Ovary (tissue), 9 donors: ENCODE data around the gene NAT8L. TPM values are rescaled to one million over a fixed set of nuclear protein-coding genes. Genes with fewer than 3 reads are reported as not detected.

ENCODE experiments used
- DNase-seq, 5 donors: peaks; one replicate each; pipeline ENCODE4 v3.0.0-alpha.2; 2019 to 2020
- H3K27ac ChIP-seq, 2 donors: fragments of 200-600 bp; one replicate each; pipeline versions ENCODE4 v1.5.1 to v1.8.0; 2019 to 2022
- H3K27me3 ChIP-seq: fragments of 200-600 bp; one replicate; pipeline ENCODE4 v1.8.0; 2022
- H3K36me3 ChIP-seq: fragments of 200-600 bp; sonication (generic); one replicate; pipeline ENCODE4 v1.5.1; 2019
- H3K4me1 ChIP-seq: one replicate; pipeline ENCODE4 v1.8.1; 2013; ENCODE audit warnings: mild to moderate bottlenecking, moderate library complexity; ENCODE audit not compliant: insufficient read depth
- H3K4me3 ChIP-seq: fragments of 200-600 bp; sonication (generic); one replicate; pipeline ENCODE4 v1.5.1; 2017
- H3K9me3 ChIP-seq, 2 donors: fragments of 200-600 bp in 1 of 2; sonication (generic) in 1 of 2; one replicate each; pipeline versions ENCODE4 v1.5.1 to v1.8.1; 2013 to 2019; ENCODE audit warnings: mild to moderate bottlenecking in 1 of 2, moderate library complexity in 1 of 2
- EP300 ChIP-seq: sonication (generic); formaldehyde crosslinking; IDR thresholded peaks from one replicate; pipeline ENCODE4 v1.6.1; 2017; ENCODE audit warnings: antibody characterized with exemption
- POLR2A ChIP-seq: fragments of 450-650 bp; IDR thresholded peaks from one replicate; pipeline ENCODE4 v1.6.1; 2017; ENCODE audit warnings: antibody characterized with exemption, mild to moderate bottlenecking, moderate library complexity
- WGBS, 3 donors: extraction: QIAGEN DNeasy Blood & Tissue Kit in 1 of 3; methylation state at CpG; one replicate each; pipeline versions ENCODE4 v1.1.5 to v1.1.7; 2013 to 2017; 5-methylcytosine and 5-hydroxymethylcytosine counted together
- intact Hi-C, 4 donors: fragments of 100-400 bp; cut with DNase I; formaldehyde crosslinking; loops; one replicate each; pipeline versions ENCODE4 v1.11.0 to v1.15.1; 2022 to 2023
- polyA plus RNA-seq, 2 donors: library from polyadenylated mRNA; stranded (reverse); fragments of 200-250 nt in 1 of 2; fragments of 350-450 nt in 1 of 2; fragmentation: Illumina TruSeq in 1 of 2; extraction: RNeasy Lipid Tissue Mini Kit (QIAGEN cat#74804) in 1 of 2; gene quantifications; one replicate each; pipeline ENCODE4 v1.2.3, GENCODE V29; 2013 to 2014
- total RNA-seq, 7 donors: library from RNA; depleted of rRNA in 2 of 7; stranded (reverse); fragments of >200 nt in 2 of 7; fragmentation: NEBNext Ultra II Directional in 3 of 7; extraction: Animal tissue kit (Norgen Biotek cat#: 25700) in 3 of 7; gene quantifications; one replicate each; pipeline versions ENCODE4 v1.1.0 to v1.2.4, GENCODE V29; 2016 to 2023
- TF ChIP-seq, protein P1 (sequence below), 3 donors: fragments of 450-650 bp in 2 of 3; fragments of 200-600 bp in 1 of 3; IDR thresholded peaks; one replicate each; pipeline versions ENCODE4 v1.5.1 to v1.8.0; 2016 to 2022; ENCODE audit warnings: antibody characterized with exemption in 3 of 3, mild to moderate bottlenecking in 1 of 3
- donor health status: DM: no; HTN: no; CAD: no; lungs with moderate emphysema.
- donor health status: DM: no; HTN: no; CAD: no.
- donor health status: Bipolar disorder and iron deficiency.
- donor health status: DM: yes; HTN: yes; CAD: no.
- donor health status: DM: no; HTN: no; CAD: no.
- donor health status: DM: yes; HTN: yes; CAD: no.

NAT8L gene
- total and polyA plus RNA-seq, 9 donors, result 0.24 to 4.1 (median 1.3) TPM

DNA sequence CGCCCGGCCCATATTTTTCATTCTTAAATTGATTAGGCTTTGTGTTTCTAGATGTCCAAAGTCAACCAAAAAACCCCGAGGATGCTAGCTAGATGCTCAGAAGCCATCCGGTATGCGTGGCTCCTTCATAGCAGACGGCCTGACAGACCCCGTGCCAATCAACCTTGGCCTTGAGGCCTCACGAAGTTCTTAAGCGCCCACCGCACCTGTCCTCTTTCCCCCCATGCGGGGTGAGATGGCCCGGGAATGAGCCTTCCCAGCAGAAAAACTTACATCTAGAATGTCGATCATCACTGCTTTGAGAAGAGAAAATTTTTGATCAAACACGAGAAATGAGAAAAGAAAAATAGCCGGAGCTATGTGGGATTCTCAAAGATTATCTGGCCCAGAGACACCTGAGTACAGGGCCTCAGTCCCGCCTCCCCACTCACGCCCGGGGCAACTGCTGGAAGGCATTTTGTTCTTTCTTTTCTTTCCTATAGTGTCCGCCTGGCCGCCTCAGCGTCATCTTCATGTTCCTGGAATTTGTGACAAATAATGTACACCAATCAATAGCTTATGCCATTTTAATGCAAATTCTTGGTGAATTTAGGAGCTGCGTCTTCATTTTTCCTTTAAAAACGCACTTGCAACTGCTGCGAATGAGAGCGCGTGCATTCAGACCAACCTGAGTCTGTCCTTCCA lies 1.6 kb upstream of the NAT8L start:
- no peaks in the 10 kb centered on the region for H3K9me3 ChIP-seq
- whole genome bisulfite sequencing, 3 donors, result 73 to 80% (median 80%) methylated on average over 26 of the region's 26 CpGs
- no peak for DNase-seq
- TF ChIP-seq POLR2A (no peak), EP300 (no peak)
- TF ChIP-seq, protein P1, sequence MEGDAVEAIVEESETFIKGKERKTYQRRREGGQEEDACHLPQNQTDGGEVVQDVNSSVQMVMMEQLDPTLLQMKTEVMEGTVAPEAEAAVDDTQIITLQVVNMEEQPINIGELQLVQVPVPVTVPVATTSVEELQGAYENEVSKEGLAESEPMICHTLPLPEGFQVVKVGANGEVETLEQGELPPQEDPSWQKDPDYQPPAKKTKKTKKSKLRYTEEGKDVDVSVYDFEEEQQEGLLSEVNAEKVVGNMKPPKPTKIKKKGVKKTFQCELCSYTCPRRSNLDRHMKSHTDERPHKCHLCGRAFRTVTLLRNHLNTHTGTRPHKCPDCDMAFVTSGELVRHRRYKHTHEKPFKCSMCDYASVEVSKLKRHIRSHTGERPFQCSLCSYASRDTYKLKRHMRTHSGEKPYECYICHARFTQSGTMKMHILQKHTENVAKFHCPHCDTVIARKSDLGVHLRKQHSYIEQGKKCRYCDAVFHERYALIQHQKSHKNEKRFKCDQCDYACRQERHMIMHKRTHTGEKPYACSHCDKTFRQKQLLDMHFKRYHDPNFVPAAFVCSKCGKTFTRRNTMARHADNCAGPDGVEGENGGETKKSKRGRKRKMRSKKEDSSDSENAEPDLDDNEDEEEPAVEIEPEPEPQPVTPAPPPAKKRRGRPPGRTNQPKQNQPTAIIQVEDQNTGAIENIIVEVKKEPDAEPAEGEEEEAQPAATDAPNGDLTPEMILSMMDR (IDR thresholded peaks at IDR 0.05), result no peak
- H3K4me3 ChIP-seq, result no peak overlapping the region
- H3K27me3 ChIP-seq, result peaks cover 2% of the 10 kb centered on the region
- no peaks in the 10 kb centered on the region for H3K36me3 ChIP-seq
- peaks cover 2% of the 10 kb centered on the region for H3K4me1 ChIP-seq
- intact Hi-C loops, result no loop called here
- H3K27ac ChIP-seq, result no peak overlapping the region

DNA sequence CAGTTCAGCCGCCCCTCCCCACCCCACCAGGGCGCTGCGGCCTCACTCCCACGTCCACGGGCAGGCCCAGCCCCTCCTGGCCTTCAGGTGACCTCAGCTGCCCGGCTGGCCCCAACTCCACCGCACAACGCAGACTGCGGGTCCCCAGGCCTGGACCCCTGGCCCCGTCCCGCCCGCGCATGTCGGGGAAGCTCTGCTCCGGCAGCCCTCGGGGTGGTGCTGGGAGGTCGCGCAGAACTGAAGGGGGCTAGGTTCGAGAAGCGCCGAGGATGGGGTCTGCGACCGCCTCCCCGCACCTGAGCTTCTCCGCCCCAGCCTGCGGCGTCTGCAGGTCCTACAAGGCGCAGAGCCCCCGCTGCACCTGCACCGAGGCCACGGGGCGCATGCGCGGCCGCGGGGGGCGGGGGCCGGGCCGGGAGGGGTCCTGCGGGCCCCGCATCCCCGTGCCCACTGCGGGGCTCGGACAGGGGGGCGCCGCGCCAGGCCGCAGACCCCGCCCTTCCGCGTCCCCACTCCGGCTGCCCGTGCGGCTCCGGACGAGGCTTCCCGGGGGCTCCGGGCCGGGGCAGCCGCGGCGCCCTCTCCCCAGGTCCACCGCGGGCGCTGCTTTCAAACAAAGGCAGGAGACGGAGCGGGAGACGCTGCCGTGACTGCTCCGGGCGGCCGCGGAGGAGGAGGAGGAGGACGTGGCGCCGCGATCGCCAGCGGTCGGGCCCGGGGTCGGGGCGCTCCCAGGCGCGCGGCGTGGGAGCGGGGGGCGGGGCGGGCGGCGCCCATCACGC lies 672 bp upstream of the NAT8L start:
- WGBS, 3 donors, result 1 to 3% (median 2%) methylated on average over 13 to 92 of the region's 93 CpGs
- H3K27ac ChIP-seq, result no peak overlapping the region
- peak in 2 of 5 donors; percentile 30 to 41 for DNase-seq

DNA sequence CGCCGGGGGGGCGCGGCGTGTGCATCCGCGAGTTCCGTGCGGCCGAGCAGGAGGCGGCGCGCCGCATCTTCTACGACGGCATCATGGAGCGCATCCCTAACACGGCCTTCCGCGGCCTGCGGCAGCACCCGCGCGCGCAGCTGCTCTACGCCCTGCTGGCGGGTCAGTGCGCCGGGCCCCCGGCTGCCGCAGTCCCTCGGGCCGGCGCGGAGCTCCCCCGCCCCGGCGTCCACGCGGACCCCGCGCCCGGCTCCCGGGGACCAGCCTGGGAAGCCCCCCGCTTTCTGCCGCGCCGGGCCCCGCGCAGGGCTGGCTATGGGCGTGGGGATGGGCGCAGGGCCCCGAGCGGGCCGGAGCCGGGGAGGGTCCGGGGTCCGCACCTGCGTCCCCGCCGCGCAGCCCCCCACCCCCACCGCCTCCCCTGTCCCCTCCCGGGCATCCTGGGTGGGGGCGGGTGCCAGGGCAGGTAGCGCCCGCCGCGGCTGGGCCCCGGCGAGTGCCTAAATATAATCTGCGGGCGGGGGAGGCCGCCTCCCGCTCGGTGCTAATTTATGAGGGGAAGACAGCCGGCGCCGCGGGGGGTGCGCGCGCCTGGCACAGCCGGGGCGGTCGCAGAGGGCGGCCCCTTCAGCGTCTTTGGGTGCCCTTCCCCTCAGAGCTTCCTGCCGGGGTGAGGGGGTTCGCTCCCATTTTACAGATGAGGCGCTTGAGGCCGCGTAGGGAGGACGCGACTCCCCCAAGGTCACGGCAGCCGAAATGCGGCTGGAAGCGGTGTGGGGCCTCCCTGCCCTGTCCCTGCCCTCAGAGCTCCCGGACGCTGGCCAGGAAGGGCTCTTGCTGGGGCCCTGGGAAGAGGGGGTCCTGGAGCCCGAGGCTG lies 837 bp downstream of the NAT8L start:
- no peaks in the 10 kb centered on the region for H3K9me3 ChIP-seq
- intact Hi-C loops, result no loop called here

More for the DNA sequence above, 672 bp upstream of the NAT8L start:
- Histone ChIP-seq H3K27me3 (peaks cover 2% of the 10 kb centered on the region), H3K36me3 (no peaks in the 10 kb centered on the region), H3K4me1 (peaks cover 2% of the 10 kb centered on the region), H3K4me3 (peak overlapping the region; percentile 27), H3K9me3 (no peaks in the 10 kb centered on the region)
- TF ChIP-seq POLR2A, result no peak
- TF ChIP-seq EP300, result no peak
- TF ChIP-seq, protein P1 (IDR thresholded peaks at IDR 0.05), result no peak
- intact Hi-C loops, result no loop called here

DNA sequence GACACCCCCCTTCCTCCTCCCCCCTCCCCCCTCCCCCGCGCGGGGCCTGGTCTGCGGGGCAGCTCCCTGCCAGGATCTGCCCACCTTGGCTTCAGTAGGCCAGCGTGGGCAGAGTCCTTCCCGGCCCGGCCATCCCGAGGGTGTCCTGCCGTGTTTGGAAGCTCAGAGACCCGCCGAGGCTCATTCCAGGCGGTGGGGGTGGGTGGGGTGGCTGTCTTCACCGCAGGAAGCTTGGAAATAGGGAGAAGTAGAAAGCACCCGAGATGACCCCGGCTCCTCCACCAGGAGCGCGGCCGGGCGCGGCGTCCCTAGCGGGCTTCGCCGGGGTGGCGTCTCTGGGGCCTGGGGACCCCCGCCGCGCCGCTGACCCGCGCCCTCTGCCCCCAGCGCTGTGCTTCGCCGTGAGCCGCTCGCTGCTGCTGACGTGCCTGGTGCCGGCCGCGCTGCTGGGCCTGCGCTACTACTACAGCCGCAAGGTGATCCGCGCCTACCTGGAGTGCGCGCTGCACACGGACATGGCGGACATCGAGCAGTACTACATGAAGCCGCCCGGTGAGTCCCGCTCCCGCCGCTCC lies 1.6 kb downstream of the NAT8L start:
- intact Hi-C loops, result no loop called here
- no peaks in the 10 kb centered on the region for H3K36me3 ChIP-seq
- peaks cover 2% of the 10 kb centered on the region for H3K4me1 ChIP-seq
- peaks cover 2% of the 10 kb centered on the region for H3K27me3 ChIP-seq
- no peaks in the 10 kb centered on the region for H3K9me3 ChIP-seq
- 59 to 64% (median 63%) methylated on average over 50 to 54 of the region's 54 CpGs for WGBS, 3 donors
- H3K27ac ChIP-seq, result no peak overlapping the region
- no peak overlapping the region for H3K4me3 ChIP-seq
- TF ChIP-seq, protein P1 (IDR thresholded peaks at IDR 0.05), result no peak
- TF ChIP-seq EP300 (no peak), POLR2A (no peak)
- peak in 1 of 5 donors; percentile 15 for DNase-seq

More for the DNA sequence above, 837 bp downstream of the NAT8L start:
- Histone ChIP-seq H3K4me1 (peaks cover 2% of the 10 kb centered on the region), H3K27ac (no peak overlapping the region), H3K4me3 (no peak overlapping the region), H3K27me3 (peaks cover 2% of the 10 kb centered on the region), H3K36me3 (no peaks in the 10 kb centered on the region)
- WGBS, 3 donors, result 2 to 5% (median 5%) methylated on average over 53 to 102 of the region's 102 CpGs
- no peak for TF ChIP-seq POLR2A
- peak in 3 of 5 donors; percentile 23 to 41 (median 27) for DNase-seq
